Kidney (tissue), 14 donors: ENCODE results near the gene METTL6. TPM values are rescaled to one million over a fixed set of nuclear protein-coding genes. Genes with fewer than 3 reads are reported as not detected.

ENCODE experiments used
- DNase-seq, 5 donors: peaks; one replicate each; pipeline ENCODE4 v3.0.0-alpha.2; 2013 to 2020
- FAIRE-seq: peaks from 2 replicates; lab custom pipeline; 2012; peaks lifted over from hg19 to GRCh38; lab: Jason Lieb, UNC
- H3K27ac ChIP-seq, 2 donors: one replicate each; pipeline ENCODE4 v1.7.0; 2013; ENCODE audit warnings: low read depth in 2 of 2, low read length in 2 of 2, inconsistent platforms in 1 of 2
- H3K27me3 ChIP-seq: one replicate; pipeline ENCODE4 v1.7.1; 2013; ENCODE audit warnings: low read length, inconsistent platforms; ENCODE audit not compliant: control insufficient read depth, insufficient read depth
- H3K36me3 ChIP-seq, 3 donors: one replicate each; pipeline versions ENCODE4 v1.7.0 to v1.7.1; 2013; ENCODE audit warnings: low read length in 3 of 3, control low read depth in 1 of 3, inconsistent platforms in 1 of 3; ENCODE audit not compliant: insufficient read depth in 3 of 3, control insufficient read depth in 2 of 3
- H3K4me1 ChIP-seq, 3 donors: one replicate each; pipeline versions ENCODE4 v1.7.0 to v1.7.1; 2013; ENCODE audit warnings: low read length in 3 of 3, inconsistent platforms in 1 of 3, low read depth in 1 of 3; ENCODE audit not compliant: control insufficient read depth in 2 of 3, insufficient read depth in 2 of 3
- H3K4me3 ChIP-seq, 3 donors: one replicate each; pipeline versions ENCODE4 v1.7.0 to v1.8.1; 2013; ENCODE audit warnings: low read length in 3 of 3, control low read depth in 1 of 3, inconsistent platforms in 1 of 3
- H3K9ac ChIP-seq, 3 donors: one replicate each; pipeline versions ENCODE4 v1.7.0 to v1.7.1; 2013; ENCODE audit warnings: low read length in 3 of 3, control low read depth in 1 of 3, inconsistent platforms in 1 of 3
- H3K9me3 ChIP-seq, 3 donors: one replicate each; pipeline versions ENCODE4 v1.7.0 to v1.7.1; 2013; ENCODE audit warnings: low read length in 3 of 3, control low read depth in 1 of 3, inconsistent platforms in 1 of 3; ENCODE audit not compliant: control insufficient read depth in 2 of 3, insufficient read depth in 1 of 3
- CTCF ChIP-seq: IDR thresholded peaks from 3 replicates; pipeline ENCODE4 v1.5.1; 2012; ENCODE audit warnings: mild to moderate bottlenecking, moderate library complexity, borderline replicate concordance; ENCODE audit not compliant: insufficient read depth; ENCODE audit errors: extremely low read depth
- intact Hi-C: fragments of 100-400 bp; cut with DNase I; formaldehyde crosslinking; loops from one replicate; pipeline ENCODE4 v1.11.1; 2022
- polyA plus RNA-seq: library from polyadenylated mRNA; stranded (reverse); fragments of 350-450 nt; fragmentation: Illumina TruSeq; extraction: RNeasy Lipid Tissue Mini Kit (QIAGEN cat#74804); gene quantifications from one replicate; pipeline ENCODE4 v1.2.3, GENCODE V29; 2014; ENCODE audit warnings: low read depth, low replicate concordance; ENCODE audit not compliant: insufficient read depth
- total RNA-seq: library from RNA; stranded (reverse); fragmentation: NEBNext Ultra II Directional; extraction: Animal tissue kit (Norgen Biotek cat#: 25700); gene quantifications from one replicate; pipeline ENCODE4 v1.2.1, GENCODE V29; 2021
- donor health status: control.
- donor health status: control.
- donor health status: control.
- donor health status: control.
- donor health status: control.
- donor health status: DM: yes; HTN: yes; CAD: no.
- donor health status: Normal renal cell carcinoma (clear cell type).

Gene METTL6
- total and polyA plus RNA-seq, 2 donors from 2014 or later: 9.7 to 18.6 TPM

- Histone ChIP-seq H3K9me3 (no peaks in the 10 kb centered on the region), H3K36me3 (no peaks in the 10 kb centered on the region), H3K4me3 (no peak overlapping the region), H3K27me3 (no peaks in the 10 kb centered on the region), H3K27ac (no peak overlapping the region), H3K9ac (no peak overlapping the region), H3K4me1 (no peaks in the 10 kb centered on the region)
- FAIRE-seq (no peak), DNase-seq (no peak)
- no peak for TF ChIP-seq CTCF
- intact Hi-C loops: no loop called here
Measured at GRCh38 chr3:15450438-15451215, 23.3 kb upstream of the METTL6 start.

- no peak for DNase-seq
- H3K27me3 ChIP-seq: no peaks in the 10 kb centered on the region
- H3K9ac ChIP-seq: no peak overlapping the region
- H3K4me1 ChIP-seq: no peaks in the 10 kb centered on the region
- no peaks in the 10 kb centered on the region for H3K36me3 ChIP-seq
- intact Hi-C loops: no loop called here
- H3K4me3 ChIP-seq: no peak overlapping the region
- no peak for FAIRE-seq
- no peaks in the 10 kb centered on the region for H3K9me3 ChIP-seq
- TF ChIP-seq CTCF: no peak
- no peak overlapping the region for H3K27ac ChIP-seq
Measured at GRCh38 chr3:15449489-15450224, 22.3 kb upstream of the METTL6 start.

GRCh38 chr3:15443826-15444524, 16.6 kb upstream of the METTL6 start:
- Histone ChIP-seq H3K36me3 (peaks cover 8 to 37% (median 20%) of the 10 kb centered on the region in 3 donors), H3K9ac (no peak overlapping the region), H3K4me1 (no peaks in the 10 kb centered on the region), H3K9me3 (no peaks in the 10 kb centered on the region), H3K4me3 (no peak overlapping the region), H3K27ac (no peak overlapping the region), H3K27me3 (no peaks in the 10 kb centered on the region)
- FAIRE-seq (no peak), DNase-seq (no peak)
- TF ChIP-seq CTCF: no peak
- intact Hi-C loops: no loop called here
